T-helper 9 cell (primary cell): ENCODE measurements around the gene MUC6.

Experiments
- DNase-seq: peaks from one replicate; pipeline ENCODE4 v3.0.0-alpha.2; 2020

The MUC6 gene

GRCh38 chr11:1050581-1051355 is 14.2 kb upstream of the MUC6 start:
- DNase-seq = peak; percentile 56

DNA sequence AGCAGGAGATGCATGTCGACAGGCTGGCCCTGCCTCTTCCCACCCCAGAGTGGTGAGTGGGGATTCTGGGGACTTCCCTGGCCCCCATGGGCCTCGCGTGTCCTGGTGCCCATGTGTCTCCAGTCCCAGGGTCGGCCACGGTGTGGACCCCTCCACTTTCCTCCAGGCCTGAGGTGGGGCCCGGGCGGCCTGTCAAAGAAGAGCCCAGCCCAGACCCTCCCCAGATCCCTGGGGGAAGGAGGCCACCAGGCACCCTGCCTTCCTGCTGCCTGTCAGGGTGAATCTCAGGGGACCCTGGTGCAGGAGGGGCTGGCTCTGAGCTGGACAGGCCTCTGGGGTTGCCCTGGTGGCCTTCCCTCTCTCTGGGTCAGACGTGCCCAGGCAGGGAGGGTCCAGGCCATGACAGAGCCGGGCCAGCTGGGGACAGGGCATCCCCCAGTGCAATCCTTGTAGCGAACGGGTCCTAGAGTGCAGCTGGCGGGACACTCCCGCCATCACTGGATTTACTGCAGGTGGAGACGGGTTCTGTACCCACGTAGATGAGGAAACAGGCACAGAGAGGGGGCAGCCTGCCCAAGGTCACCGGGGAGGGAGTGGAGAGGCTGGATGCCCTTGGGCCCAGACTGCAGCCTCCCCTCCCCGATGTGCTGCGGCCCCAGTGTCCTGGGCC is 13.5 kb upstream of the MUC6 start:
- no peak for DNase-seq

- DNase-seq = no peak
Observed at GRCh38 chr11:1049431-1049891, 12.9 kb upstream of the MUC6 start.

- no peak for DNase-seq
Observed at GRCh38 chr11:1049071-1049405, 12.5 kb upstream of the MUC6 start.

- DNase-seq = no peak
Observed at GRCh38 chr11:1048375-1049070, 12.0 kb upstream of the MUC6 start.

- no peak for DNase-seq
Observed at GRCh38 chr11:1047595-1048156, 11.2 kb upstream of the MUC6 start.

DNA sequence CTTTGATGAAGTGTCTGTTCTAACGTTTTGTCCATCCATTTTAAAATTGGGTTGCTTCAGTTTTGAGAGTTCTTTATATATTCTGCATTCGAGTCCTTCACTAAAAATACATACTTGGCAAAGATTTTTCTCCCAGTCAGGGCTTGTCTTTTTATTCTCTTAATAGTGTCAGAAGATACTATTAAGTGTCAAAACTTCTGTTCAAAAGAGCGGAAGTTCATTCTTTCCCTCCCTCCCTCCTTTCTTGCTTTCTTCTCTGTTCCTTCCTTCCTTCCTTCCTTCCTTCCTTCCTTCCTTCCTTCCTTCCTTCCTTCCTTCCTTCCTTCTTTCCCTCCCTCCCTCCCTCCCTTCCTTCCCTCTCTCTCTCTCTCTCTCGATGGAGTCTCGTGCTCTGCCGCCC is 7.6 kb upstream of the MUC6 start:
- DNase-seq = no peak

GRCh38 chr11:1043563-1044096 is 7.1 kb upstream of the MUC6 start:
- DNase-seq = no peak

DNA sequence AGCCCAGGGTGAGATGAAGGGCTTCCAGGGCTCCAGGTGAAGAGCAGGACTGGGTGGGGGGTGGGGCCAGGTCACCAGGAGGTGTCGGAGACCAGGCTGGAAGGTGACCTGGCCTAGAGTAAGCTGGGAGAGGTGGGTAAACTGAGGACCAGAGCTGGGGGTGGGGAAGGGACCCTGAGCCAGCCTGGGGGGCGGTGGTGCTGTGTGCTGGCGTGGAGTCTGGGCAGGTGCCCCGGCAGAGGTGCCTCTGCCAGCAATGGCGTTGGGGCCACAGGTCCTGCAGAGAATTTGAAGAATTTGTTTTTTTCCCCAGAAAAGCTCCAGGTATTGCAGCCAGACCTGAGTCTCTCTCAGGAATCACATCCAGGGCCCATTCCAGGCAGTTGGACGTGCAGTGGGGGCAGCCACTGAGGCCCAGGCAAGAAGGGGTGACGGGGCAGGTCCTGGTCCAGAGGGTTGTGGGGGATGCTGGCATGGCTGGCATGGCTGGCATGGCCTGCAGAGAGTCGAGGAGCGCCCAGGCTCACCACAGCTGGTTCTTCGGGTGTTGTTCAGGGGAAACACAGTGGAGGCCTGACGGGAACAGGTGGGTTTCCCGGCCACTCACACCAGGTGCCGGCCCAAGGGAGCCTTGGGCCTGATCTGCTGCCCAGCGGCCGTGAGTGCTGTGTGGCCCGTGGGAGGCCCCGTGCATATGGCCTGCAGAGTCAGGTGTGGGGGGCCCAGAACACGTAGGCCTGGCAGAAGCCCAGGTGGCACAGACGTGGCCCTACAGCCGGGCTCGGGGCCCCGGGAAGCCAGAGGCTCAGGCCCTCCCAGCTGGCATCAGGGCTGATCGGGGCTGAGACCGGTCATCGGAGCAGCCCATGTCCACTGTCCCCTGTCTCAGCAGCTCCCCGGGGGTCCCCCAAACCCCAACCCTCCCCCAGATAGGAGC is 6.4 kb upstream of the MUC6 start:
- DNase-seq = no peak

DNA sequence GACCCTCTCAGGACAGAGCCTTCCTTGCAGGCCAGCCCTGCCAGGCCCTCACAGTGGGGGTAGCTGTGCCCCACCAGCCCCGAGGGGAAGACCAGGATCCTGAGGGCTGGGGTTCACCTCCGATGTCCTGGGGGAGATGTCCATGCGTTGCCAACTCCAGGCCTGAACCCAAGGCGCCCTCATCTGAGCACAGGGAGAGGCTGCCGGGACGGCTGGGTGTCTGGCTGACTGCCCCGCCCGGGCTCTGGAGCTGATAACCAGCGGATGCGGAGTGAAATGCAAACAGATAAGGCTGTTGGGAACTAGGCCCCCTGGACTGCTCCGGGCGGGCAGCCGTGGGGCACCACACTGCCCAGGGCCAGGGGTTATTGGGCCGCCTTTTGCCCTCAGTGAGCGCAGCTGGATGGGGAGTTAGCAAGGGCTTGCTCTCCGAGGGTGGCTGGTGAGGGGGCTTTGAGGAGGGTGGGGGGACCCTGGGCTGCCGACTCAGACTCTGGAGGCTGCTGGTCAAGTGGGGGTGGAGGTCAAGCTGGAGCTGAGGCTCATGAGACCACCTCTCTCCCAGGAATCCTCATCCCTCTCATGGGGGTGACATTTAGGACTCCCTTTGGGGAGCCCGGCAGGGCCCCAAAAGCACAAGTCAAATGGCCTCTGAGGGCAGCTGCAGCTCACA is 5.6 kb upstream of the MUC6 start:
- no peak for DNase-seq

DNA sequence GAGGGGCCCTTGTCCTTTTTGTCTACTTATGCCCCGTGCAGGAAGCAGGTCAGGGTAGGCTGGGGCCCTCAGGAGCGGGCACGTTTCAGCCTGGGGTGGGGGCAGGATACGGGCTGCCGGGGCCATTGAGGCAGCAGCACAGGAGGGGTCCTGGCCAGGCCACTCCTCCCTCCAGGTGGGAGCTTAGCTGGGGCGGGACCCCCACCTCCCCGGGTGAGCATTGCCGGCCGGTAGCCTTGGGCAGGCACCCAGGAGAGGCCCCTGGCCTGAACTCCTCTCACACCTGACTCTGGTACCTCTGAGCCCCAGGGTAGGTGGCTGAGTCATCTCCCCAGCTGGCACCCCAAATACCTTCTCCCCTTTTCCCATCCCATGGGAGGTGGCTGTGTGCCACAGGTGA is 5.0 kb upstream of the MUC6 start:
- no peak for DNase-seq

- no peak for DNase-seq
Observed at GRCh38 chr11:1041149-1041467, 4.6 kb upstream of the MUC6 start.

- DNase-seq = no peak
Observed at GRCh38 chr11:1040428-1041148, 4.1 kb upstream of the MUC6 start.

DNA sequence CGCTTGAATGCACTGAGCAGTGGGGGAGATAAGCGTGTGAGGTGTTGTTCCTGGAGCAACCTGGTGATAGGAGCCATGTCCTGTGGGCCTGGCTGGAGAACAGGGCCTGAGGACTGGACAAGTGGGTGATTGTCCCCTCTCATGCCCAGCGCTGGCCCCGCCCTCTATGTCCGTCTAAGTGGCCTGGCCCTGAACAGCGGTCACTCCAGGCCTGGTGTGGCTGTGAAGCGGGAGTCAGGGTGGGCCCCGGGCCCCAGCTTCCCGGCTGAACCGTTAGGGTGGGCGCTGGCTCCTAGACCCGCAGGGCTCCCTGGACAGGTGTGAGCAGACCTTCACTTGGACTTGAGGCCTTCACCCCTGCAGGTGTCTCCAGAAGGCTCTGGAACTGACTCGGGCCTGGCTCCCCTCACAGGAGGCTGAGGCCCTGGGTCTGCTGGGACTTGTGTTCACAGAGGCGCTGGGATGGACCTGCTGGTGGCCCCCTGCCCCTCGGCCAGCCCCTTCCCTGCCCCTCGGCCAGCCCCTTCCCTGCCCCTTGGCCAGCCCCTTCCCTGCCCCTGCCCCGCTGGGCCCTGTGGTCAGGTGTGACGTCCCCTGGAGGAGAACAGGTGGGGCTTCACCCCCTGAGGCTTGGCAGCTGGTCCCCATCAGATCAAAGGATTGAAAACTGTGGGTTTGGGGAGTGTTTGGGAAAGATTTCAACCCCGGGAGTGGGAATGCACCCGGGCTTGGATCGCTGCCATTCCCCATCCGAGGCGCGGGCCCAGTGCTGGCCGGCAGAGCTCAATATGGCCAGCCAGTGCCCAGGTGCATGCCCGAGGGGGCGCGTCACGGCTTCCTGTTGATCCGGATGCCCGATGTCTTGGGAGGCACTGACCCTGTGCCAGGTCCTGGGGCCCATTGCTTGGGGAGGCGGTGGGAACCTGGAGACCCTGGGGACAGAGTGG is 3.2 kb upstream of the MUC6 start:
- DNase-seq = no peak

GRCh38 chr11:1038921-1039320 is 2.4 kb upstream of the MUC6 start:
- no peak for DNase-seq

GRCh38 chr11:1038361-1038760 is 1.8 kb upstream of the MUC6 start:
- DNase-seq = no peak

DNA sequence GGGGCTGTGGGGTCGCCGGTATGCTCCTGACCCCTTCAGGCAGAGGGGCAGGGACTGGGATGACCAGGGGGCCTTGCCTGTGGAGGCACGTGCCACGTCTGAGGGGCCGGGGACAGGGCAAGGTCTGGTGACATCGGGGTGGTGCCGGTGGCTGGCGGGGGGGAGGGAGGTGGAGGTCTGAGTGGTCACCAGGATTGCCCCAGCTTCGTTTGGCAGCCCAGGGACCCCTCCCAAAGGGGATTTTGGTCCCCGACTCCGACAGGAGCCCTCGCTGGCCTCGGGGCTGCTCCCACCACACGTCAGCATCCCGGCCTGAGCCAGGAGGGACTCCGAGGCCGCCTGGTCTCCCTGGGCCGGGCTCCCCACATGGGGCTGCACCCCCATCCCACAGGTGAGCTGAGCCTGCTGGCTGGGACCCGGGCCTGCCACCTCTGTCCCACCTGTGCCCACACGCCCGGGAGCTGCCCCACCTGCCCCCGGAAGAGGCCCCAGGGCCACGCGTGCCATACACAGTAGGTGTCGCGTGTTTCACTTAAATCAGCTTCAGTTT is 1.1 kb upstream of the MUC6 start:
- DNase-seq = no peak

DNA sequence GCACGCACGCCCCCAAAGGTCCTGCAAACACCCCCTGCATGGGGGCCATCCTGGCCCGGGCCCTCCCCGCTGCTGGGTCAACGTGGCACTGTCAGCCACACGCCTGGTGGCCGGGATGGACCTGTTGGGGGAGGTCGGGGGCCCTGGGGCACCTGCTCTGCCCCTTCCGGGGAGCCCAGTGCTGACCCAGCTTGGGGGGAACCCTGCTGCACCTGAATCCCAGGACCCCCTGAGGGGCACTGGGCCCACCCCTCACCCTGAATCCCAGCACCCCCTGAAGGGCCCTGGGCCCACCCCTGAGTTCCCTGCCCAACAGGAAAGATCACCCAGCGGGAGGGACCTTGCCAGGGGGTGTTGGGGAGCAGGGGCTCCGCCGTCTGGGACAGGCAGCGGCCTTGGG is 413 bp upstream of the MUC6 start:
- no peak for DNase-seq

DNA sequence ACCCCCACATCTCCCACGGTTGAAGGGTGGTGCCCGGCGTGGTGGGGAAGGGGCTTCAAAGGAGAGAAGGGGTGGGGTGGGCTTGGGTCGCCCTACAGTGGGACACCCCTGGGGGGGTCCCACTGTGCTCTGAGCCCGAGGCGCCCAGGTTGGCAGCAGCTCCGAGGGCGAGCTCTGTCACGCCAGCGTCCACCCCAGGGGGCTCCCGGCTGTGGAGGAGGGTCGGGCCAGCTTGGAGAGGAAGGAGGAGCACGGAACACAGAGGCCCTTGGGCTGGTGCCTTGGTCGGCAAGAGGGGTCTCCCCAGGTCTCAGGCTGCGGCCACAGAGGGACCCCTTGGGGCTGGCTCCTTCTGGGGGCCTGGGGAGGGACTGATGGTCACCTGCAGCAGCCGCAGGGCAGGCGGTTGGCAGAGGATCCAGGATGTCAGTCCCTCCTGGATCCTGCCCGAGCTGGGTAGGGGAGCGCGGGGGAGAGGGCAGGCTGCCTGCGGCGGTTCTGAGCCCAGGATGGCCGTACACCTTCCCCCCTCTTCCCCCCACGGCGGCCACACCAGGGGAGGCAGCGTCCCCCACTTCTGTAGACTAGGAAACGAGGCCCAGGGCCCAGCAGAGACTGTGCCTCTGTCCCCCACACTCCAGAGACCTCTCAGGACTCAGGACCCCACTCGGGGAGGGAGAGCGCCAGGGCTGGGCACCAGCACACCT is 788 bp downstream of the MUC6 start:
- DNase-seq = no peak
